Measurements from ENCODE around the gene FCN1. TPM values are rescaled to one million over a fixed set of nuclear protein-coding genes. Genes with fewer than 3 reads are reported as not detected.
"Not testable (repeated sequence)": the region's sequence is repeated elsewhere in the genome, so short reads cannot be mapped to it uniquely, and the experiment has no call there.

The FCN1 gene
- total RNA-seq, 1 donor from 2014 or later, result not detected

DNA sequence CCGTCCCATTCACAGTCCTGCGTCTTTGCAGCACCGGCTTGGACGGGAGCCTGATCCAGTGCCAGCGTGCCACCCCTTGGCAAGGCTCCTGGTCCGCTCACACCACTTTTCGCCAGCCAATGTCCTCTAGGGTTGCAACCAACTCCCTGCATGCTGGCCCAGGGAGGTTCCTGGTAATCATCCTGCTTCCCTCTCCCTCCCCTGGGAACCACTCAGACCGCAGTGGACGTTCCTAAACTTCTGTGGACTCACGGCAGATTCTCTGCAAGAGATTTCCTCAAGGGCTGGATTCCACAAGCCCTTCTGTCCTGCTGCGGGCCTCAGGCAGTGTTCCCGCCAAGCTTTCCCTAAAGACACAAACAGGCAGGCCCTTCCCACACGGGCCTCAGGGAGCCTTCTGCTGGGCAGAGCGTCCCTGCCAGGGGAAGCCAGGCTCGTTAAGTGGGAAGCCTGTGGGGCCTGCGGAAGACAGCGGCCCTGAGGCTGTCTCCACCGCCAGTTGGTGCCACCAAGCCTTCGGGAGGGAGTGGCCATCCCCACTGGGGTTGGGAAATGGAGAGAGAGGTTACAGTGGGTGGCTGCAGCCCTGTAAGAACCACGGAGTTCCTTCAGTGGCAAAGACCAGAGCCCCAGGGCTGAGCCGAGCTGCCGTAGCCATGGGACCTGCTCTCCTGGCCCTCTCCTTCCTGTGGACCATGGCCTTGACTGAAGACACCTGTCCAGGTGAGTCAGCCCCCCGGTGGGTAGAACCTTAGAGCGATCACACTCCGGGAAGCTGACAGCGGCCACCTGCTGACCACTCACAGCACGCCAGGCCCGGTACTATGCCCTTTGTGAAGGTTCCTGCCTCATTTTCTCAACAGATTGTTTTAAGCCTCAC lies 53.5 kb downstream of the FCN1 start:
- TF ChIP-seq, protein P1, sequence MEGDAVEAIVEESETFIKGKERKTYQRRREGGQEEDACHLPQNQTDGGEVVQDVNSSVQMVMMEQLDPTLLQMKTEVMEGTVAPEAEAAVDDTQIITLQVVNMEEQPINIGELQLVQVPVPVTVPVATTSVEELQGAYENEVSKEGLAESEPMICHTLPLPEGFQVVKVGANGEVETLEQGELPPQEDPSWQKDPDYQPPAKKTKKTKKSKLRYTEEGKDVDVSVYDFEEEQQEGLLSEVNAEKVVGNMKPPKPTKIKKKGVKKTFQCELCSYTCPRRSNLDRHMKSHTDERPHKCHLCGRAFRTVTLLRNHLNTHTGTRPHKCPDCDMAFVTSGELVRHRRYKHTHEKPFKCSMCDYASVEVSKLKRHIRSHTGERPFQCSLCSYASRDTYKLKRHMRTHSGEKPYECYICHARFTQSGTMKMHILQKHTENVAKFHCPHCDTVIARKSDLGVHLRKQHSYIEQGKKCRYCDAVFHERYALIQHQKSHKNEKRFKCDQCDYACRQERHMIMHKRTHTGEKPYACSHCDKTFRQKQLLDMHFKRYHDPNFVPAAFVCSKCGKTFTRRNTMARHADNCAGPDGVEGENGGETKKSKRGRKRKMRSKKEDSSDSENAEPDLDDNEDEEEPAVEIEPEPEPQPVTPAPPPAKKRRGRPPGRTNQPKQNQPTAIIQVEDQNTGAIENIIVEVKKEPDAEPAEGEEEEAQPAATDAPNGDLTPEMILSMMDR (IDR thresholded peaks at IDR 0.05; ENCODE audit: insufficient read depth, low read length, poor library complexity, severe bottlenecking), result no peak
- no peaks in the 10 kb centered on the region for H3K27me3 ChIP-seq (ENCODE audit: control insufficient read depth, insufficient read depth, low read length)
- no peaks in the 10 kb centered on the region for H3K36me3 ChIP-seq (ENCODE audit: control insufficient read depth, insufficient read depth, low read length)
- no peak overlapping the region for H3K4me3 ChIP-seq (ENCODE audit: low read depth, low read length)
- DNase-seq (ENCODE audit: low read depth), result no peak

DNA sequence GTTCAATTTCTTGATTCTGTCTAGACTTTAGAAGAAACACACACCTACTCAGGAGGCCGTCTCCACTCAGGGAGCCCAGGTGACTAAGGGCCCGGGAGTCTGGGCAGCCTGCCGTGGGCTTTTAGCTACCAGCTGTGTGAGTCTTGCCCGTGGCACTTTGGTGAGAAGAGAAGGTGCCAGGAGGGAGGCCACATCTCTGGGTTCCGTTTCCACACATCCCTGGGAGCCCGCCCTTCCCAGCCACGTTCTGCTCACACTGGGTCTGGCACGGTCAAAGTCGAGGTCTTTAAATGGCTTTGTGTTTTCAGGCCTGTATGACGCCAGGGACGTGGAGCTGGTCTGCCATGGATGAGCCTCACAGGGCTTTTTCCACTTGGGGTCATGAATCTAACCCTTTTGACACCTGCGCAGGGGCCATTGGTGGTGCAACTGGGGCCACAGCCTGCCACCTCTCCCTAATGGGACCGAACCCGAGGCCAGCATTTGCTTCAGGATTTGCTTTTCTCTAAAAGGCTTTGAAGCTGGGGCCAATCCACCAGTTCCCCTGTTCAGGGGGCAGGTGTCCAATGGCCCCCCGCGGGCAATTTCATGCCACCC lies 54.3 kb downstream of the FCN1 start:
- Histone ChIP-seq H3K27me3 (ENCODE audit: control insufficient read depth, insufficient read depth, low read length) (no peaks in the 10 kb centered on the region), H3K36me3 (ENCODE audit: control insufficient read depth, insufficient read depth, low read length) (no peaks in the 10 kb centered on the region), H3K4me3 (ENCODE audit: low read depth, low read length) (no peak overlapping the region)
- TF ChIP-seq, protein P1 (IDR thresholded peaks at IDR 0.05; ENCODE audit: insufficient read depth, low read length, poor library complexity, severe bottlenecking), result no peak
- DNase-seq (ENCODE audit: low read depth), result no peak

DNA sequence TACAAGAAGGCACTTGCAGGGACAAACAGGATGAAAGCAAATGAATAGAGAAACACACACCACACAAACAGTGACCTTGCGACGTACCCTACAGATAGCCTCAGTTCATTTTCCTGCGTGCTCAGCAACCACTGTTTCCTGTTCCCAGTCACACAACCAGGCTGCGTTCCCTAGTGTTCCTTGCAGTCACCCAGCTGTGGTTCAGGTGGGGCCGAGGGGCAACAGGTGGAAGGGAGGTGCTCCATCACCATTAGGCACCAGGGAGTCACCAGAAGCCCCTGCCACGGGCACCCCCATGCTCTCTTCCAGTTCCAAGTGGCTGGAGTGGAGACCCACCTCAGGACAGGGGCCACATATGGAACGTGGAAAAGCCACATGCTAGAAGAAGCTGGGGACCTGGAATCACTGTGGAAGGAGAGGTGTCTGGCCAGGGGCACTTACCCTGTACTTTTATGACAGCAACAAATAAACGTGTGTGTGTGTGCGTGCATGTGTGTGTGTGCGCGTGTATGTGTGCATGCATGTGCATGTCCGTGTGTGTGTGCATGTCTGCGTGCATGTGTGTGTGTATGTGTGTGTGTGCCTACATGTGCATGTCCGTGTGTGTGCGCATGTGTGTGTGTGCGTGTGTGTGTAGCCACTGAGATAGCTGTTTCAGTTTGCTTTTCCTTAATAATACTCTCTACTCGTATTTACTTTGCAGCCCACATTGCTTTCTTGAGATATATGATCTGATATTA lies 55.9 kb downstream of the FCN1 start:
- no peaks in the 10 kb centered on the region for H3K27me3 ChIP-seq (ENCODE audit: control insufficient read depth, insufficient read depth, low read length)
- no peaks in the 10 kb centered on the region for H3K36me3 ChIP-seq (ENCODE audit: control insufficient read depth, insufficient read depth, low read length)
- no peak for DNase-seq (ENCODE audit: low read depth)
- TF ChIP-seq, protein P1 (IDR thresholded peaks at IDR 0.05; ENCODE audit: insufficient read depth, low read length, poor library complexity, severe bottlenecking), result no peak
- no peak overlapping the region for H3K4me3 ChIP-seq (ENCODE audit: low read depth, low read length)

DNA sequence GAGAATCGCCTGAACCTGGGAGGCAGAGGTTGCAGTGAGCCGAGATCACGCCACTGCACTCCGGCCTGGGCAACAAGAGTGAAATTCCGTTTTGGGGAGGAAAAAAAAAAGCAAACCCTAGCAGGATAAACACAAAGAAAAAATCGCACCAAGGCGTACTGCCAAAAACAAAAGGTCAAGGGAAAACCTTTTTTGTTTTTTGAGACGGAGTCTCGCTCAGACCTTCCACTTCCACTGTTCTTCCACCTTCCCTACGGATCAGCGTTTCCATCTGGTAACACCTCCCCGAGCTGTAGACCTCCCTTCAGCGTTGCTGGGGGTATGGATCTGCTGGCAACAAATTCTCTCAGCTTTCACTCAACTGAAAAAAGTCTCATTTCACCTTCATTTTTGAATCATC lies 57.2 kb downstream of the FCN1 start:
- no peak for DNase-seq (ENCODE audit: low read depth)
- TF ChIP-seq, protein P1 (IDR thresholded peaks at IDR 0.05; ENCODE audit: insufficient read depth, low read length, poor library complexity, severe bottlenecking), result no peak
- no peak overlapping the region for H3K4me3 ChIP-seq (ENCODE audit: low read depth, low read length)
- no peaks in the 10 kb centered on the region for H3K36me3 ChIP-seq (ENCODE audit: control insufficient read depth, insufficient read depth, low read length)
- no peaks in the 10 kb centered on the region for H3K27me3 ChIP-seq (ENCODE audit: control insufficient read depth, insufficient read depth, low read length)

DNA sequence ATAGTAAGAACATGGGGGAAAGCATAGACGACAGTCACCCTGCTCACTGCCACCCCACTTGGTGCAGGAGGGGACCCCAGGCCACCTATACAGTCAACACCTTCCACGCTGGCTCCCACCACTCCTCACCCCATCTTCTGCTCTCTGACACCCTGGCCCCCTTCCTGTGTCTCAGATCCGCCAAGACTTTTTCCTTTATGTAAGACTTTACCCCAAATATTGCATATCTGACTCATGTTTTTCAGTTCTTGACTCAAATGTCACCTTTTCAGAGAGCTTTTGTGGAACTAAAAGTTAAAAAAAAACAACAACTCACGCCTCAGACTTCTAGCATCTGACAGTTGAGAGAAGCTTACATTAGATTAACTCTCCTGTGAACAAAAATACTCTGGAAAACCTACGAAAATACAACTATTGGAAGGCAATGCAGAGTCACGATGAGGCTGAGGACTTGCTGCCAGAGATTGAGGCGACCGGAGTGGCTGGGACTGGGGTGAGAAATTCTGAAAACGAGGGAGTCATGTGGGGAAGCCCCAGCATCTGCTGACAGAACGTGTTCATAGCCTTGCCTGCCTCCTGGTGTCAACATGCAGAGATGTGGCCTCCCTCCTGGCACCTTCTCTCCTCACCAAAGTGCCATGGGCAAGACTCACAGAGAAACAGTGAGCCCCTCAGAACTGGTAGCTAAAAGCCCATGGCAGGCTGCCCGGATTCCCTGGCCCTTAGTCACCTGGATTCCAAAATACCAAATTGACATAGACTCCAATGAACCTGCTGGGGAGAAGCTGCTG lies 59.5 kb downstream of the FCN1 start:
- Histone ChIP-seq H3K36me3 (ENCODE audit: control insufficient read depth, insufficient read depth, low read length) (no peaks in the 10 kb centered on the region), H3K27me3 (ENCODE audit: control insufficient read depth, insufficient read depth, low read length) (no peaks in the 10 kb centered on the region), H3K4me3 (ENCODE audit: low read depth, low read length) (no peak overlapping the region)
- no peak for DNase-seq (ENCODE audit: low read depth)
- TF ChIP-seq, protein P1 (IDR thresholded peaks at IDR 0.05; ENCODE audit: insufficient read depth, low read length, poor library complexity, severe bottlenecking), result no peak

DNA sequence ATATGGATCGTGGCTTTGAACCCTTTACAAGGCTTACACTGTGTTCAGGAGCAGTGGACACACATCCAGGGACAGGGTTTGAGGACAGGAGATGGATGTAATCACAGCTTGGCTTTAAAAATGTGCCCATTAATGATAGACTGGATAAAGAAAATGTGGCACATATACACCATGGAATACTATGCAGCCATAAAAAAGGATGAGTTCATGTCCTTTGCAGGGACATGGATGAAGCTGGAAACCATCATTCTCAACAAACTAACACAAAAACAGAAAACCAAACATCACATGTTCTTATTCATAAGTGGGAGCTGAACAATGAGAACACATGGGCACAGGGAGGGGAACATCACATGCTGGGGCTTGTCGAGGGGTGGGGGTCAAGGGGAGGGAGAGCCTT lies 60.3 kb downstream of the FCN1 start:
- H3K27me3 ChIP-seq (ENCODE audit: control insufficient read depth, insufficient read depth, low read length); DNase-seq (ENCODE audit: low read depth); H3K36me3 ChIP-seq (ENCODE audit: control insufficient read depth, insufficient read depth, low read length); H3K4me3 ChIP-seq (ENCODE audit: low read depth, low read length): not testable (repeated sequence)

All from kidney epithelial cell (primary cell).